Fibroblast of pulmonary artery (primary cell): ENCODE data around the gene CHERP.

Experiments
- DNase-seq: peaks from one replicate; pipeline ENCODE4 v3.0.0-alpha.2; 2010; ENCODE audit warnings: low read depth
- H3K4me3 ChIP-seq: replicated peaks from 2 replicates; pipeline ENCODE4 v1.5.1; 2011; ENCODE audit warnings: low read depth, mild to moderate bottlenecking, control low read depth, low read length, moderate library complexity
- TF ChIP-seq, protein P1 (sequence below): IDR thresholded peaks from 2 replicates; pipeline ENCODE4 v1.5.1; 2011; ENCODE audit warnings: mild to moderate bottlenecking, control low read depth, low read length, inconsistent platforms; ENCODE audit errors: missing control alignments

Gene CHERP

GRCh38 chr19:16581971-16582343 lies 39.7 kb upstream of the CHERP start:
- no peak overlapping the region for H3K4me3 ChIP-seq
- TF ChIP-seq, protein P1, sequence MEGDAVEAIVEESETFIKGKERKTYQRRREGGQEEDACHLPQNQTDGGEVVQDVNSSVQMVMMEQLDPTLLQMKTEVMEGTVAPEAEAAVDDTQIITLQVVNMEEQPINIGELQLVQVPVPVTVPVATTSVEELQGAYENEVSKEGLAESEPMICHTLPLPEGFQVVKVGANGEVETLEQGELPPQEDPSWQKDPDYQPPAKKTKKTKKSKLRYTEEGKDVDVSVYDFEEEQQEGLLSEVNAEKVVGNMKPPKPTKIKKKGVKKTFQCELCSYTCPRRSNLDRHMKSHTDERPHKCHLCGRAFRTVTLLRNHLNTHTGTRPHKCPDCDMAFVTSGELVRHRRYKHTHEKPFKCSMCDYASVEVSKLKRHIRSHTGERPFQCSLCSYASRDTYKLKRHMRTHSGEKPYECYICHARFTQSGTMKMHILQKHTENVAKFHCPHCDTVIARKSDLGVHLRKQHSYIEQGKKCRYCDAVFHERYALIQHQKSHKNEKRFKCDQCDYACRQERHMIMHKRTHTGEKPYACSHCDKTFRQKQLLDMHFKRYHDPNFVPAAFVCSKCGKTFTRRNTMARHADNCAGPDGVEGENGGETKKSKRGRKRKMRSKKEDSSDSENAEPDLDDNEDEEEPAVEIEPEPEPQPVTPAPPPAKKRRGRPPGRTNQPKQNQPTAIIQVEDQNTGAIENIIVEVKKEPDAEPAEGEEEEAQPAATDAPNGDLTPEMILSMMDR: no peak
- no peak for DNase-seq

- no peak for DNase-seq
- no peak overlapping the region for H3K4me3 ChIP-seq
- TF ChIP-seq, protein P1: no peak
These were observed 39.1 kb upstream of the CHERP start for GRCh38 chr19:16581145-16581970.

DNA sequence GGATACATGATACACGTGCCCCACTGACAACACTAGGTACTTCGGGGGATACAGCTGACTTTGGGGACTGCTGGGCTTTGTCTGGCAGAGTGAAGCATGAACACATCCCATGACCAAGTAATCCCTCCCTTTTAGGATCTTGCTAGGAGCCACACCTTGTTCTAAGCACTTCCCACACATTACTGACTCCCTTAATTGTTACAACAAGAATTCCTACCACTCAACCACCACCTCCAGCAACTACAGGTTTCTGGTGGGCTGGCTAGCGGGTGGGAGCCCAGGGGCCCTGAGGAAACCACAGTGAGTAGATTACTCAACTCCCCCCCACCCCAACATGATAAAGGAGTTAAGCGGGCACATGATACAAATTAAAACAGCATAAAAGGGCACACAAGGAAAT lies 37.1 kb upstream of the CHERP start:
- H3K4me3 ChIP-seq: no peak overlapping the region
- TF ChIP-seq, protein P1: no peak
- no peak for DNase-seq

DNA sequence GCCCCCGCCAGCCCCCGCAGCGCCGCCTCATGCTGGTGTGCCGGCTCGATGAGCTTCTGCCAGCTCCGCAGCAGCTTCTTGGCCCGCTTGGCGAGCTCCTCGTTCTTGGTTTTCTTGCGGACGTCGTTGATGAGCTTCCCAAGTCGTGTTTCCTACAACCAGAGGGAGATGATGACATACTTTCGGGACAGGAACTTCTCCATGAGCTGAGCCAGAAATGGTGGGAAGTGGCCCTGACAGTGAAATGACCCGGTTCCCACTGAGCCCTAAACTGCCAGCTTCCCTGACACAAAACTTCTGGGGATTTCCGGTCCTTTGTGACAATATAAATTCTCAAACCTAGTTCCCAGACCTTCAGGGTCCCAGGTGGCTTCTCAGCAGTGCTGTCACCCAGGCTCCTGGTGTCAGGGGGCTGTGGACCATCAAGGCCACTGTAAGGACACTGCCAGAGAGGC lies 35.3 kb upstream of the CHERP start:
- H3K4me3 ChIP-seq: no peak overlapping the region

GRCh38 chr19:16576690-16577530 lies 34.7 kb upstream of the CHERP start:
- H3K4me3 ChIP-seq: no peak overlapping the region
- no peak for DNase-seq
- TF ChIP-seq, protein P1: no peak

More for the DNA sequence above, 35.3 kb upstream of the CHERP start:
- no peak for DNase-seq
- TF ChIP-seq, protein P1: no peak

- H3K4me3 ChIP-seq: no peak overlapping the region
- DNase-seq: no peak
- TF ChIP-seq, protein P1: no peak
These were observed 33.8 kb upstream of the CHERP start for GRCh38 chr19:16575861-16576689.
